Fibroblast of lung (primary cell): ENCODE measurements around the gene CAMTA1.

Experiments used
- CTCF ChIP-seq, 2 donors: IDR thresholded peaks in 1 of 2; conservative IDR thresholded peaks in 1 of 2; 1 replicate in 1 of 2; 2 replicates in 1 of 2; pipeline ENCODE4 v1.5.1; 2011 to 2012; ENCODE audit warnings: low read length in 2 of 2, control low read depth in 1 of 2, inconsistent platforms in 1 of 2, low read depth in 1 of 2, mild to moderate bottlenecking in 1 of 2
- EZH2 ChIP-seq: IDR thresholded peaks from 2 replicates; pipeline ENCODE4 v1.5.1; 2012; ENCODE audit warnings: low read length, control low read depth, mild to moderate bottlenecking; ENCODE audit errors: missing control alignments

- TF ChIP-seq CTCF (conservative IDR thresholded peaks at IDR 0.05 in 1 of 2, IDR thresholded peaks at IDR 0.05 in 1 of 2; ENCODE audit: low read depth in 1 of 2, low read length in 2 of 2) (no peak), EZH2 (no peak)
Observed at GRCh38 chr1:7322283-7322785, 537.1 kb downstream of the CAMTA1 start.
